GM12865 (cell line): Measurements from ENCODE around the gene TSEN34.

Experiments
- DNase-seq: peaks from one replicate; pipeline ENCODE4 v3.0.0; 2010; ENCODE audit warnings: low read depth
- H3K4me3 ChIP-seq: 2 replicates; pipeline ENCODE4 v1.5.1; 2011; ENCODE audit warnings: mild to moderate bottlenecking, low read depth, low read length, control low read depth
- CTCF ChIP-seq: IDR thresholded peaks from 2 replicates; pipeline ENCODE4 v1.5.1; 2011; ENCODE audit warnings: low read length, control low read depth, low read depth, inconsistent platforms; ENCODE audit not compliant: insufficient read depth; ENCODE audit errors: missing control alignments

TSEN34 gene

GRCh38 chr19:54196536-54196935 lies 5.4 kb downstream of the TSEN34 start:
- DNase-seq: no peak
- H3K4me3 ChIP-seq: no peak overlapping the region
- TF ChIP-seq CTCF: no peak

- no peak for DNase-seq
- TF ChIP-seq CTCF: no peak
- H3K4me3 ChIP-seq: no peak overlapping the region
Observed at GRCh38 chr19:54197121-54197520, 6.0 kb downstream of the TSEN34 start.

GRCh38 chr19:54199401-54199800 lies 8.3 kb downstream of the TSEN34 start:
- DNase-seq: no peak
- no peak overlapping the region for H3K4me3 ChIP-seq
- no peak for TF ChIP-seq CTCF

GRCh38 chr19:54201172-54201701 lies 10.1 kb downstream of the TSEN34 start:
- no peak for DNase-seq
- no peak for TF ChIP-seq CTCF
- peak overlapping the region; percentile 80 for H3K4me3 ChIP-seq

- H3K4me3 ChIP-seq: peak overlapping the region; percentile 80
- DNase-seq: peak; percentile 61
- no peak for TF ChIP-seq CTCF
Observed at GRCh38 chr19:54201980-54202379, 10.9 kb downstream of the TSEN34 start.

GRCh38 chr19:54203151-54203611 lies 12.1 kb downstream of the TSEN34 start:
- peak overlapping the region; percentile 80 for H3K4me3 ChIP-seq
- no peak for TF ChIP-seq CTCF
- DNase-seq: no peak
